GM19324 (cell line): Measurements from ENCODE around the gene CRADD.
"Not testable (repeated sequence)": the region's sequence is repeated elsewhere in the genome, so short reads cannot be mapped to it uniquely, and the experiment has no call there.

Experiments
- ATAC-seq: cut with Tn5 transposase; IDR thresholded peaks from one replicate; pipeline ENCODE4 v1.9.1; 2021; ENCODE audit warnings: mild to moderate bottlenecking, moderate library complexity; ENCODE audit not compliant: unreplicated experiment, low FRiP score

The CRADD gene

DNA sequence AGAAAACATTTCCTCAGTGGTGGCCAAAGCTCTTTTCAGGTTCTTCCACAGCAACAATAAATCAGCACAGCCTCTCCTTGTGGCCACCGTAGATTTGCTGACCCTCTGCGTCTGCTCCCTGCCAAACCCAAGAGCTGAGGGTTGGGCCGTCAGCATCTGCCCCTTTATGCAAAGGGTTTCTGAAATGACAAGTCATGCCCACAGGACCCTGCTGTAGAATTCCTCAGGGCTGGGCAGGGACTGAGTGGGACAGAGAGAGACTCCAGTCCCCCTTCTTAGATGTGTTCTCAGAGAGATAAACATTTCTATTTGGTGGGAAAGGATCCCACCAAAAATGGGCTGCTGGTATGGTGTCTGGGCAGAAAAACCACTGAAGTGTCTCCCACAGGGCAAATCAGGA is 238.2 kb downstream of the CRADD start:
- ATAC-seq: no peak

DNA sequence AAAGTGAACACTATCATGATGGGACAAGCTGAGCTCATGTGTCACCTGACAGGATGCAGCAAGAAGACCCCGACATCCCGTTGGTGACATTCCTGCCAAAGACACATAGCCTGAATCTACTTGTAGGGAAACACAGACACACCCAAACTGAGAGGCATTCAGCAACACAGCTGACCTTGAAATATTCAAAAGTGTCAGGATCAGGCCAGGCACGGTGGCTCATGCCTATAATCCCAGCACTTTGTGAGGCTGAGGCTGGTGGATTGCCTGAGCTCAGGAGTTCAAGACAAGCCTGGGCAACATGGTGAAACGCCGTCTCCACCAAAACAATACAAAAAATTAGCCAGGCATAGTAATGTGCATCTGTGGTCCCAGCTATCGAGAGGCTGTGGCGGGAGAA is 239.2 kb downstream of the CRADD start:
- ATAC-seq: no peak

DNA sequence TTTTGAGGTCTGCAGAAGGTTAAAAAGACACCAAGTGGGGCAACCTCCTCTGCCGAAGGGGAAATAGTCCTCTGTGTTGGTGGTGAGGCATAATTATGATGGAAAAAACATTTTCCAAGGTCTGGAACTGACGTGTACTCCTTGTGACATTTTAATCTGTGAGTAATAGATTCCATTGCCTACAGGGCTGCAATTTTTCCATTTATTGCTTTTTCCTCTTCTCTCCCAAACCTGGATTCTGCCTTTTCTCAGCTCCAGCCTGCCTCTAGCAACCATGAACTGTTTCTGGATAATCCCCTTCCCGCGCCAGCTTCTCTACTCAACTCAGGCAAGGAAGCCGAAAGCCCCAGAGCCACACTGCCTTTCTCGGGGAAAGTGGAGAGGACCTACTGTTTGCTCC is 241.1 kb downstream of the CRADD start:
- ATAC-seq: no peak

DNA sequence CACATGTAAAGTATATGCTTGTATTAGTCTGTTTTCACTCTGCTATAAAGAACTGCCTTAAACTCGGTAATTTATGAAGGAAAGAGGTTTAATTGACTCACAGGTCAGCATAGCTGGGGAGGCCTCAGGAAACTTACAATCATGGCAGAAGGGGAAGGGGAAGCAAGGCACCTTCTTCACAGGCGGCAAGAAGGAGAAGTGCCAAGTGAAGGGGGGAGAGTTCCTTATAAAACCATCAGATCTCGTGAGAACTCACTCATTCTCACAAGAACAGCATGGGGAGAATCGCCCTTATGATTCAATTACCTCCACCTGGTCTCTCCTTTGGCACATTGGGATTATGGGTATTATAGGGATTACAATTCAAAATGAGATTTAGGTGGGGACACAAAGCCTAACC is 241.7 kb downstream of the CRADD start:
- ATAC-seq: no peak

DNA sequence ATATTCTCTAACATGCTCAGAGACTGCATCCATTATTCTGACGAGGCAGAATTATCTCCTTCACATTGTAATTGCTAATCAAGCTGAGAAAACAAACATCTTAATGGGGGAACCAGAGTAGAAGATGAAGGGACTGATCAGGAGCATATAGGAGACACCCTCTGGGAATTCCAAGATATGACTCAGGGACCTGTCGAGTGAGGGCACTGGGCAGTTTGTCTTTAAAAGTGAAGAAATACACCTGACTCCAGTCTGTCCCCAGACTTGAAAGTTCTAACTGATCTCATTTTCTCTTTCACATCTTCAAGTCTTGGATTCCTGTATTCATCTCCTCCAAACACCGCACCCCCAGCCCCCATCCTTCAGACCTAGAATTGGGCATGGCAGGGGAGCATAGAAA is 244.3 kb downstream of the CRADD start:
- no peak for ATAC-seq

DNA sequence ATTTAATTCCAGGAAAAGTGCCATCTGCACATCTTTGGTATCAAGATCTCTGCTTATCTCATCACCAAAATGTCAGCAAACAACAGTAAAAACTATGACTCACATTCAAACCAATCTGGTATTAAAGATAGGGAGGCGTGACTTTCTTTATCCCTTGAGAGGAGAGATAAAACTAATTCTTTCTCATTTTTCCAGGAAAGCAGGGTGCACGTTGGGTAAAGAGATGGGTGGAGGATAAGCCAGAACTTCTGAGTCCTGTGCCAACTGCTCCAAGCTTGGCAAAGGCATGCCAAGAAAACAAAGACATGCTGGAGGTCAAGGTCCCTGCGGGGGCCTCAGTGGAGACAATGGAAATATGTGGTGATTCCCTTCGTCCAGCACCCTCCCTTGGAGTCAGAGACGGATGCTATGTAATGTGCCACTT is 245.4 kb downstream of the CRADD start:
- no peak for ATAC-seq

DNA sequence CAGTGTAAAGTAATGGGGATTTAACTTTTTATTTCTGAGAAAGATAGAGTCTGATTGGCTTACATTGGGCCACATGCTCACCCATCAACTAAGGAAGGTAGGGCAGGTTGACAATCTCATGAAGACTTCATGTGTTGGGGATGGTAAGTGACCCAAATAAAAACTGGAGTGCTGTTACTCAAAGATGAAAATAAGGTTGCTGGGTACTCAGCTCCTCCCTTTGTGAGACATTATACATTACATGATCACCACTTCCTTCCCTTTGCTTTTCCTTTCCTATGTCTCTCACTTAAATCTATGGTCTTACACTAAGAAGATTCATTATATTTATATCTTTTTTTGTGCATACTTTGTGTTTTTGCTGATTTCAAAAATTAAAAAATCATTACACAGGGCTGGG is 247.2 kb downstream of the CRADD start:
- ATAC-seq: no peak

DNA sequence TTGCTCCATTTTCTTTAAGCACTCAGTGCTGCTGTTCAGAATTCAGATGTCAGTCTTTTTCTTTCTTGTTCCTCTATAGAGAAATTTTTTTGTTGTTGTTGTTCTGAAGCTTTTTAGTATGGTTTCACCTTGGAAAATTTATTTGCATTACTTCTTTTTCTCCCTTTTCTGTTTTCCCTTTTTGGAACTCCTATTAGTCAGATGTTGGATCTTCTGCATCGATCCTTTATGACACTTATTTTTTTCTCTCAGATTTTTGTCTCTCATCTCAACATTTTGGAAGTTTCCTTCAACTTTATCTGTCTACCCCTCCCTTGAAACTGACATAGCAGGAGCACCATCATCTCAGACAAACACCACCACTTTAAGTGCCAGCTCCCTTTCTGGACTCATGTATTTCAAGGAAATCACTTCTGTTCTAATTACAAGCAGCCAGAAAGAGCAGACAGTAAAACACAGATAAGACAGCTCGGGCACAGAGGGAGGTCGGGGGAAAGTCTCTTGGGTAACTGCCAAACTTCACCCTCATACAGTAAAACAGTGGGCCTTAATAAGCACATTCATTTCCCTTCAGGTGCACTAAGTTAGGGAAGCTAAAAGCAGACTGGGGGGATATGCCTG is 248.5 kb downstream of the CRADD start:
- no peak for ATAC-seq

DNA sequence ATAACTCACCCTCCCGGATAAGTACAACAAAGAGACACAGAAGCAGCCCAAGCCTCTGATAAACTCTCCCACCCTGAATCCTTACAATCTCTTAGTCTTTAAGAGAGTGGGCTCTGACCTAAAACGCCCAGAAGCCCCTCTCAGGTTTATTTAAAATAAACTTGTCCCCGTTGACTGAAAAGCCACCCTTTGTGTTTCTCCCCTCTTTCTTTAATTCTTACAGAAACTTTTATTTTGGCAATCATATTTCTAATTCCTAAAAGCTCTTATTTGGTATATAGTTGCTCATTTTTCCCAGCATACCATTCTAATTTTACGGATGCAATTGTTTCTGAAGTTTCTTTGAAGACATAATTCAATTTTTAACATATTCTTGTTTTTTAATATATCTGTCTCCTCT is 249.1 kb downstream of the CRADD start:
- no peak for ATAC-seq

DNA sequence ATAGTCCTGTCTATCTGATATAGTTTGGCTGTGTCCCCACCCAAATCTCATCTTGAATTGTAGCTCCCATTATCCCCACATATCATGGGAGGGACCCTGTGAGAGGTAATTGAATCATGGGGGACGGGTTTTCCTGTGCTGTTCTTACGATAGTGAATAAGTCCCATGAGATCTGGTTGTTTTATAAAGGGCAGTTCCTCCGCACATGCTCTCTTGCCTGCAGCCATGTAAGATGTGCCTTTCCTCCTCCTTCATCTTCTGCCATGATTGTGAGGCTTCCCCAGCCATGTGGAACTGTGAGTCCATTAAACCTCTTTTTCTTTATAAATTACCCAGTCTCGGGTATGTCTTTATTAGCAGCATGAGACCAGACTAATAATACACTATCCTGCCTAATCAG is 251.9 kb downstream of the CRADD start:
- not testable (repeated sequence) for ATAC-seq

DNA sequence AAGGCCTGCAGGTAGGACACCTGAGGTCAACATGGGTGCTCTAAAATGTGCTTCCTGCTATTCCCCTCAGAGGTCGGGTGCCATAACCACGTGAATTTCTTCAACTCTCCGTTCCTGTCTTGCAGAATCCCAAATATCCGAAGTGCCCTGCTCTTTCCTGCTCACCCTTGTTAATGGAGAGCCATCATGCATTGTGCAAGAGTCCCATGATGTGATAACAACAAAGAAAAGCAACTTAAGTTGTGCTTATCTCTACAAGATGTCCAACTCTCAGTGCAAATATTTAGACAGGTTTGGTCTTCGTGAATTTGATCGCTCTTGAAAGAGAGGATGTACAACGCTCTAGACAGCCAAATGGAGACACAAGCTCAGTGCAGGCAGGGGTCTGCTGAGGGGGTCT is 260.6 kb downstream of the CRADD start:
- no peak for ATAC-seq

DNA sequence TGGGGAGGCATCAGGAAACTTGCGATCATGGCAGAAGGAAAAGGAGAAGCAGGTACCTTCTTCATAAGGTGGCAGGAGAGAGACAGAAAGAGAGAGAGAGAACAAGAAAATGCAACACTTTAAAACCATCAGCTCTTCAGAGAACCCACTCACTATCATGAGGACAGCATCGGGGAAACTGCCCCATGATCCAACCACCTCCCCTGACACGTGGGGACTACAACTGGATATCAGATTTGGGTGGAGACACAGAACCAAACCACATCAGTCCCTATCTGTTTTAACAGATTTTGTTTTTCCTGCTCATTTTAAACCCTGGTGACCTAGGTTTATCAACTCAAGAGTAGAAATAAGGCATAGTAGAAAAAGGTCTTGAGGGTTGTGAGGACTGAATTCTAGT is 261.1 kb downstream of the CRADD start:
- no peak for ATAC-seq

DNA sequence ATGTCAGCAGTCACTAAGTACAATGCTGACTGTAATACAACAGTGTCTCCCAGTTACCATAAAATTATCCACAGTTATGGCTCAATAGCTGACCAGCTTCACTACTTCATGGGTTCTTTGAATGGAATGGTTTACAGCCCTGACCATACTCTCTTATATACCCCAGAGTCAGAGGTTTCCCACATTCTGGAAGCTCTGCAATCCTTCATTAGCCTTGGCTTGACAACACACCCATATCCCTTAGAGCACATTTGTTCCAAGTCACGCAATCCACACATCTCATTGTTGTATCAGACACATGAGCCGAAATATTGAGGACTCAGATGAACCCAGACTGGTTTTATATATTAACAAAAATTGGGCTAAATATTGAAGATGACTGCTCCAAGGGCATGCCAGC is 261.8 kb downstream of the CRADD start:
- ATAC-seq: no peak

DNA sequence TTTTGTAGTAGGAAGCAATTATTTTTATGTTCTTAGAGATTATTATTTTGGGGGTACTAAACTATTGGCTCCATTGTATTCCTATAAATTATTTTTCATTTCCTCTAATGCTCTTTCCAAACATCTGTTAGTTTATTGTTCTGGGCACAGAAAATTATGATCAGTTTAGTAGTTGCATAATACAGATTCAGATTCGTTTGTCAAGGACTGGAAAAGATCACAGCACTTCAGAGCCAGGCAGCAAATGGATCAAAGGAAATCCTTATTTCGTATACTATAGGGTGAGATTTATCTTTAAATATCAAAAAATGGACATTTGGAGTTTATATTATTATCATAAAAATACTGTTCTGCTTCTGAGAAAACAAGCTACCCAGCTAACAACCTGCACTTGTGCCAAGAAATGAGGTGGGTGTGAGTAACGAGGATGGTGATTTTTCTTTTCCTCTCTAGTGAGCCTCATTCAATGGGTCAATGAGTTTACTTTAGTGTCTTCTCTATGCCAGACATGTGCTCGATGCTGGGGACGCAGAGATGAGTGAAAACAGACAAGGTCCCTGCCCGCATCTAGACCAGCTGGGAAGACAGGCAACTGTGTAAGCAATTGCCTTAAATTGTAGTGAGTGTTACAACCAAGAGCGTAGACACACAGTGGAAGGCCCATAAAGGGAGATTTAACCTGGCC is 262.6 kb downstream of the CRADD start:
- no peak for ATAC-seq

DNA sequence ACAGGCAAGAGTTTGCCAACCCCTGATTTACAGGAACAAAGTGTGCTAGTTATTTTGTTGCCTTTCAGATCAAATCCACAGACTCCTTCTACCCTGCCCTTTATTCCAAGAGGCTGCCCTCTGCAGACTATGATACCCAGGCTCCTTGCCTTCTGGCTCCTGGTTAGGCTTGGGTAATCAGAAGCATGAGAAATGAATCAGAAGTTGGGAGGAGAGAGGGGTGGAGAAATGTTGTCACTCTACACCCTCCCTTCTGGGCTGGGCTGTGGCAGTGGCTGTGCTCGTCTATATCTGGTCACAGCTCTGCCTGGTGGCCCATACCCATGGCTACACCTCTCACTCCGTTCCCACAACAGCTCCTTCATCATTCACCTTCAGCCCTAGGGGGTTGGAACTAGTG is 266.6 kb downstream of the CRADD start:
- no peak for ATAC-seq

DNA sequence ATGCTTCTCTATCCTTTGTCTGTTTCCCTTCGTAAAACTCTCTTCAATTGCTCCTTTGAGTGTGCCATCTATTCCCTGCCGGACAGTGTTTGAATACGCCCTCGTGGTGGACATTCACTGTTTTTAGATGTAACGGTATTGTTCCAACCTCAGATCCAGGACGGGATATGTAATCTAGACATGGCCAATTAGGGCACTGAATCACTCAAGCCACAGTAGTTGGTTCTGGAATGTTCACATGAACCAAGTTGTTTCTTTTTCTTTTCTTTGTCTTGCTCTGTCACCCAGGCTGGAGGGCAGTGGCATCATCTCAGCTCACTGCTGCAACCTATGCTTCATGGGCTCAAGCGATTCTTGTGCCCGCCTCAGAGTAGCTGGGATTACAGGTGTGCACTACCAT is 267.0 kb downstream of the CRADD start:
- ATAC-seq: no peak
